Gastroesophageal sphincter (tissue), 3 donors: ENCODE measurements around the gene DALRD3.
A peak's percentile ranks its signal among the peaks of the same experiment; 100 is the strongest.

Experiments
- POLR2A ChIP-seq, 2 donors: fragments of 450-650 bp; IDR thresholded peaks; one replicate each; pipeline ENCODE4 v1.6.1; 2017; ENCODE audit warnings: antibody characterized with exemption in 2 of 2, mild to moderate bottlenecking in 2 of 2, moderate library complexity in 1 of 2
- TF ChIP-seq, protein P1 (sequence below), 4 experiments: fragments of 200-600 bp in 2 of 4; fragments of 450-650 bp in 2 of 4; sonication (generic) in 1 of 4; IDR thresholded peaks; one replicate each; pipeline ENCODE4 v1.5.1; 2017 to 2019; ENCODE audit warnings: antibody characterized with exemption in 4 of 4, mild to moderate bottlenecking in 2 of 4, moderate library complexity in 2 of 4

DNA sequence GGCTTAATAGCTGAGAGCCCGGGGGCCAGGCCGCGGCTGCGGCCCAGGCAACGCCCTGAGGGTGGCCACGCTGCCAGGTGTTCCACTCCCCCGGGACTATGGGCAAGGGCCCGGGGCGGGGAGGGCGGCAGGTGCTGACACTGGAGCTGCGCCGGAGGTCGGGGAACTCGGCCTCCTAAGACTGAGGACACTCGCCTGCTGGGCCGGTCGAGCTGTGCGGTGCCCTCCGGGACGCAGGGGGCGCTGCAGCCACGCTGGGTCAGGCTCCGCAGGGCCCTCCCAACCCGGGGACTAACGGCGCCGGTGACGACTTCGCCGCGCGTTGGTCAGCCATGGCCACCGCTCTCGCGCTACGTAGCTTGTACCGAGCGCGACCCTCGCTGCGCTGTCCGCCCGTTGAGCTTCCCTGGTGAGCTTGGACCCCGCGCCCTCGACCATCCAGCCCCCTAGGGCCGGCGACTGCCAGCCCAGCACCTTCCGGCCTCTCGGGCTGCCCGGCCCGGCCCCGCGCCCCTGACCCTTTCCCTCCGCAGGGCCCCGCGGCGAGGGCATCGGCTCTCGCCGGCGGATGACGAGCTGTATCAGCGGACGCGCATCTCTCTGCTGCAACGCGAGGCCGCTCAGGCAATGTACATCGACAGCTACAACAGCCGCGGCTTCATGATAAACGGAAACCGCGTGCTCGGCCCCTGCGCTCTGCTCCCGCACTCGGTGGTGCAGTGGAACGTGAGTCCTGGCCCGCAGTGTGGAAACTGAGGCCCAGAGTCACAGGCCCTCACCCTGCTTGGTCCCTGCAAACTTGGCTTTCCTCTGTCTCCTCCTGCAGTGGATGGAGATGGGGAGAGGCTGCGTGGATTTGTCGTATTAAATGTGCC is 3.7 kb upstream of the DALRD3 start, which contains the start of gene NDUFAF3:
- peak; percentile 94 to 96 for TF ChIP-seq POLR2A (IDR thresholded peaks at IDR 0.05)
- TF ChIP-seq, protein P1, sequence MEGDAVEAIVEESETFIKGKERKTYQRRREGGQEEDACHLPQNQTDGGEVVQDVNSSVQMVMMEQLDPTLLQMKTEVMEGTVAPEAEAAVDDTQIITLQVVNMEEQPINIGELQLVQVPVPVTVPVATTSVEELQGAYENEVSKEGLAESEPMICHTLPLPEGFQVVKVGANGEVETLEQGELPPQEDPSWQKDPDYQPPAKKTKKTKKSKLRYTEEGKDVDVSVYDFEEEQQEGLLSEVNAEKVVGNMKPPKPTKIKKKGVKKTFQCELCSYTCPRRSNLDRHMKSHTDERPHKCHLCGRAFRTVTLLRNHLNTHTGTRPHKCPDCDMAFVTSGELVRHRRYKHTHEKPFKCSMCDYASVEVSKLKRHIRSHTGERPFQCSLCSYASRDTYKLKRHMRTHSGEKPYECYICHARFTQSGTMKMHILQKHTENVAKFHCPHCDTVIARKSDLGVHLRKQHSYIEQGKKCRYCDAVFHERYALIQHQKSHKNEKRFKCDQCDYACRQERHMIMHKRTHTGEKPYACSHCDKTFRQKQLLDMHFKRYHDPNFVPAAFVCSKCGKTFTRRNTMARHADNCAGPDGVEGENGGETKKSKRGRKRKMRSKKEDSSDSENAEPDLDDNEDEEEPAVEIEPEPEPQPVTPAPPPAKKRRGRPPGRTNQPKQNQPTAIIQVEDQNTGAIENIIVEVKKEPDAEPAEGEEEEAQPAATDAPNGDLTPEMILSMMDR (IDR thresholded peaks at IDR 0.05): peak in 3 of 4 experiments; percentile 97 to 99 (median 99)
